ENCODE measurements around the gene ADAM19.

Gene ADAM19

DNA sequence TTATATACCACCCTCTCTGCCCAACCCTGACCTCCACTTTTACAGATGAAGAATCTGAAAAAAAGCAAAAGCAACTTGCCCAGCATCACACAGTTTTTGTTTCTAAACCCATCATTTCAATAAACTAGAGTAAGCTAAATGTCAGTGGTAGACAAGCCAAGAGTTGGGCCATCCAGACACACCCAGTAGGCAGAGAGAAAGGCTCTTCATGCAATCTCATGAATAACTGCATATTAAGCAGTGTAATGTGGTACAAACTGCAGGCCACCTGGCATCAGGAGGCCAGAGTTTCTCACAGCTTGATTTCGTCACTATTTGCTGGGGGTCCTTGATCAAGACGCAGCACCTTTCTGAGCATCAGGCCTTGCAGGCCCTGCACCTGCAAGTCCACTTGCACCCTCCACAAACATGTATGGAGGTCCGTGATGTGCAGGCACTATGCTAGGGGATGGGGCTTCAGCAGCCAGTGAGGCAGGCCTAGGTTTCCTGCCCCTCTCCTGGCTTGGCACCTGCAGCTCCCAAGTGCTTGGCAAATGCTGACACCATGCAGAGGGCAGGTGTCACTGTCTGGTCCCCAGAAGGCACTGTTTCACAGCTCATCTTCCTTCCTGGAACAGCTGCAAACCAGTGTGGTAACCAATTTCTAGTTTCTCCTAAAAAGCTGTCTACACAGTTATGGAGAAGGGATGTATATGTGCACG, 29.8 kb downstream of the ADAM19 start:
- H3K79me2 ChIP-seq (ENCODE audit: low read length): peaks cover 100% of the 10 kb centered on the region

GRCh38 chr5:157544623-157544989, 31.0 kb downstream of the ADAM19 start:
- peaks cover 99% of the 10 kb centered on the region for H3K79me2 ChIP-seq (ENCODE audit: low read length)
- no peak overlapping the region for H3K27ac ChIP-seq (ENCODE audit: low read length)
- no peak overlapping the region for H2AFZ ChIP-seq (ENCODE audit: low read depth, low read length)
- no peak overlapping the region for H3K4me2 ChIP-seq (ENCODE audit: low read length)
- no peak overlapping the region for H3K4me3 ChIP-seq (ENCODE audit: low read length)
- H3K9ac ChIP-seq (ENCODE audit: low read length): no peak overlapping the region
- H3K36me3 ChIP-seq (replicated peaks; ENCODE audit: low read depth, low read length): peaks cover 14% of the 10 kb centered on the region
- TF ChIP-seq EZH2phosphoT487 (IDR thresholded peaks at IDR 0.05; ENCODE audit: low read depth): no peak
- TF ChIP-seq, protein P1, sequence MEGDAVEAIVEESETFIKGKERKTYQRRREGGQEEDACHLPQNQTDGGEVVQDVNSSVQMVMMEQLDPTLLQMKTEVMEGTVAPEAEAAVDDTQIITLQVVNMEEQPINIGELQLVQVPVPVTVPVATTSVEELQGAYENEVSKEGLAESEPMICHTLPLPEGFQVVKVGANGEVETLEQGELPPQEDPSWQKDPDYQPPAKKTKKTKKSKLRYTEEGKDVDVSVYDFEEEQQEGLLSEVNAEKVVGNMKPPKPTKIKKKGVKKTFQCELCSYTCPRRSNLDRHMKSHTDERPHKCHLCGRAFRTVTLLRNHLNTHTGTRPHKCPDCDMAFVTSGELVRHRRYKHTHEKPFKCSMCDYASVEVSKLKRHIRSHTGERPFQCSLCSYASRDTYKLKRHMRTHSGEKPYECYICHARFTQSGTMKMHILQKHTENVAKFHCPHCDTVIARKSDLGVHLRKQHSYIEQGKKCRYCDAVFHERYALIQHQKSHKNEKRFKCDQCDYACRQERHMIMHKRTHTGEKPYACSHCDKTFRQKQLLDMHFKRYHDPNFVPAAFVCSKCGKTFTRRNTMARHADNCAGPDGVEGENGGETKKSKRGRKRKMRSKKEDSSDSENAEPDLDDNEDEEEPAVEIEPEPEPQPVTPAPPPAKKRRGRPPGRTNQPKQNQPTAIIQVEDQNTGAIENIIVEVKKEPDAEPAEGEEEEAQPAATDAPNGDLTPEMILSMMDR (IDR thresholded peaks at IDR 0.05; ENCODE audit: low read depth, low read length): no peak
- peaks cover 56% of the 10 kb centered on the region for H4K20me1 ChIP-seq (ENCODE audit: insufficient read depth, low read length)
- peaks cover 82% of the 10 kb centered on the region for H3K4me1 ChIP-seq (ENCODE audit: low read length)
- no peaks in the 10 kb centered on the region for H3K27me3 ChIP-seq (ENCODE audit: low read depth, low read length)
- no peaks in the 10 kb centered on the region for H3K9me3 ChIP-seq (ENCODE audit: insufficient read depth, low read length)

More for the DNA sequence above, 29.8 kb downstream of the ADAM19 start:
- H3K4me1 ChIP-seq (ENCODE audit: low read length): peaks cover 82% of the 10 kb centered on the region
- no peaks in the 10 kb centered on the region for H3K27me3 ChIP-seq (ENCODE audit: low read depth, low read length)
- no peaks in the 10 kb centered on the region for H3K9me3 ChIP-seq (ENCODE audit: insufficient read depth, low read length)
- no peak overlapping the region for H3K9ac ChIP-seq (ENCODE audit: low read length)
- H2AFZ ChIP-seq (ENCODE audit: low read depth, low read length): no peak overlapping the region
- TF ChIP-seq, protein P1 (IDR thresholded peaks at IDR 0.05; ENCODE audit: low read depth, low read length): no peak
- TF ChIP-seq EZH2phosphoT487 (IDR thresholded peaks at IDR 0.05; ENCODE audit: low read depth): no peak
- no peak overlapping the region for H3K27ac ChIP-seq (ENCODE audit: low read length)
- H4K20me1 ChIP-seq (ENCODE audit: insufficient read depth, low read length): peaks cover 59% of the 10 kb centered on the region
- peaks cover 24% of the 10 kb centered on the region for H3K36me3 ChIP-seq (replicated peaks; ENCODE audit: low read depth, low read length)
- H3K4me2 ChIP-seq (ENCODE audit: low read length): peak overlapping the region; percentile 25; the same call in 1 of the 2 replicates
- H3K4me3 ChIP-seq (ENCODE audit: low read length): no peak overlapping the region

DNA sequence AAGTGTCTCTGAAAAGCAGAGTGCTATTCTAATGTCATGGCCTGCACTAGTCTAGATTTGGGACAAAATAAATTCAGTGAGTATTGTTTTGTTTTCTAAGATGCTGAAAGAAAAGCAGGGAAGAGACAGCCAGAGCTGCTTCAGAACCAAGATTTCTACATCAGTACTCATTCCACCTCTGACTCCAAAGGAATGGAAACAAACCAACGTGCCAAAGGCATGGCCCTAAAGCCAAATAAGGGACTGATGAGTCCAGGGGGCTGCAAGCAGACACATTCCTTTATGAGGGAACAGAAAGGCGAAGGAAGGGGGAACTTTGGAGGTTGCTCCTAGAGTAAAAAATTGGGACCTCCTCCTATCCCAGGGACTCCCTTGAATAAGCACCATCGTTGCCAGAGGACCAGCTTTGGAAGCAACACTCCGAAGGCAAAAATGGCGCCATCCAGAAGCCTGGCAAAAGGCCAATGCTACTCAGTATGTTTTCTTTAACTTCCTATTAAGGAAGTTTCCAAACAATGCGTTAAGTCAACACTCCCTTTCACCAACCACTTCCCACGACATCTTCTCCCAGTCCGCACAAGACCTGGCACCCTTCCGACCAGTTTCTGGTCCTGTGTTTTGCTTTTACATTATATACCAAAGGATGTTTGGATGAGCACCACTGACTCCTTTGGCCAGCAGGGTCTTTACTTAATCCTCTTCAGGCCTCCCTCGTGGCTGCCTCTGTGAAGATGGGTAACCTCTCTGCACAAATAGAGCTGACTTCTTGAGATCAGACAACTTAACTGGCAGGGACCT, 31.6 kb downstream of the ADAM19 start:
- Histone ChIP-seq H3K27ac (ENCODE audit: low read length) (no peak overlapping the region), H3K4me2 (ENCODE audit: low read length) (no peak overlapping the region), H3K4me1 (ENCODE audit: low read length) (peaks cover 84% of the 10 kb centered on the region), H2AFZ (ENCODE audit: low read depth, low read length) (no peak overlapping the region), H3K4me3 (ENCODE audit: low read length) (no peak overlapping the region), H3K36me3 (replicated peaks; ENCODE audit: low read depth, low read length) (peaks cover 11% of the 10 kb centered on the region), H4K20me1 (ENCODE audit: insufficient read depth, low read length) (peaks cover 51% of the 10 kb centered on the region), H3K79me2 (ENCODE audit: low read length) (peaks cover 99% of the 10 kb centered on the region), H3K9me3 (ENCODE audit: insufficient read depth, low read length) (no peaks in the 10 kb centered on the region), H3K9ac (ENCODE audit: low read length) (no peak overlapping the region), H3K27me3 (ENCODE audit: low read depth, low read length) (no peaks in the 10 kb centered on the region)
- TF ChIP-seq, protein P1 (IDR thresholded peaks at IDR 0.05; ENCODE audit: low read depth, low read length): no peak
- no peak for TF ChIP-seq EZH2phosphoT487 (IDR thresholded peaks at IDR 0.05; ENCODE audit: low read depth)

All from OCI-LY3 (cell line).